ENCODE data around the gene SLC6A19. TPM values are rescaled to one million over a fixed set of nuclear protein-coding genes. Genes with fewer than 3 reads are reported as not detected.
A peak's percentile ranks its signal among the peaks of the same experiment; 100 is the strongest.

SLC6A19 gene
- total and polyA plus RNA-seq, 2 of the 13 experiments (the other 11 are each of a cell fraction or from before 2014, with no cell fraction given): 0.02 TPM; not detected in 1

DNA sequence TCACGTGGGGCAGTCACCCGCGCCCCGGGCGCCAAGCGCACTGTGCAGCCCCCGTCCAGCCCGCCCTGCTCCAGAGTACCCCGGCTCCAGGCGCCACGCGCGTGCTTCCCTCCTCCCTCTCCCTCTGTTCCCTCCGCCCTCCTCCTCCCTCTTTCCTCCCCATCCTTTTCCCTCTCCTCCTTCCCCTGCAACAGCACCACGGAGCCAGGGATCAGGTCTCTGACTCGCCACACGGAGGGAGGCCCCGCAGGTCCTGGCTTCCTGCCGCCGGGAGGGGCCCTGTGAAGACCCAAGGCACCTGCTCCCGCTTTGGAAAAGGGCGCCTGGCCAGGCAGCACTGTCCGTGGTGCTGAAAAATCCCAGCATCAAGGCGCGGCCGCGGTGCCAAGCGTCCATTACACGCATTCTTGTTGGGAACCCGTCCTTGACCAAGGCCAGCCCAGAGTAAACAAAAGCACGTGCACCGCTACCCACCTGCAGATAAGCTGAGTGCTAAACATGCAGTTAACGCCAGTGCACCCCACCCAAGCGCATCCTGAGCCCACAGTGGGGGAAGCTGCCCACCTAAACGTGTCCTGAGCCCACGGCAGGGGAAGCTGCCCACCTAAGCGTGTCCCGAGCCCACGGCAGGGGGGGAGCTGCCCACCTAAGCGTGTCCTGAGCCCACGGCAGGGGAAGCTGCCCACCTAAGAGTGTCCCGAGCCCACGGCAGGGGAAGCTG is 45.5 kb downstream of the SLC6A19 start (continued):
- TF ChIP-seq ZNF530 (CRISPR knock-in tag; IDR thresholded peaks at IDR 0.05; ENCODE audit: low read depth) (no peak), ZNF564 (CRISPR knock-in tag; IDR thresholded peaks at IDR 0.05) (no peak), SP2 (CRISPR knock-in tag; IDR thresholded peaks at IDR 0.05) (no peak), CC2D1A (CRISPR knock-in tag; IDR thresholded peaks at IDR 0.05) (no peak), TMF1 (CRISPR knock-in tag; IDR thresholded peaks at IDR 0.05; ENCODE audit: low read depth) (0 out of 2 replicates have a peak, but pooled peaks have one; percentile 63), HMG20B (CRISPR knock-in tag; conservative IDR thresholded peaks at IDR 0.05) (no peak), ZNF121 (CRISPR knock-in tag; IDR thresholded peaks at IDR 0.05) (no peak), POGZ (CRISPR knock-in tag; IDR thresholded peaks at IDR 0.05) (no peak), ARNT2 (CRISPR knock-in tag; IDR thresholded peaks at IDR 0.05; ENCODE audit: low read depth) (peak; percentile 83), STAT5B (CRISPR knock-in tag; IDR thresholded peaks at IDR 0.05) (peak; percentile 70; the same call in 1 of the 2 replicates), ZSCAN12 (CRISPR knock-in tag; IDR thresholded peaks at IDR 0.05) (peak; percentile 85; the same call in 1 of the 2 replicates)
- TF ChIP-seq, protein P1, sequence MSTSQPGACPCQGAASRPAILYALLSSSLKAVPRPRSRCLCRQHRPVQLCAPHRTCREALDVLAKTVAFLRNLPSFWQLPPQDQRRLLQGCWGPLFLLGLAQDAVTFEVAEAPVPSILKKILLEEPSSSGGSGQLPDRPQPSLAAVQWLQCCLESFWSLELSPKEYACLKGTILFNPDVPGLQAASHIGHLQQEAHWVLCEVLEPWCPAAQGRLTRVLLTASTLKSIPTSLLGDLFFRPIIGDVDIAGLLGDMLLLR (CRISPR knock-in tag; IDR thresholded peaks at IDR 0.05): peak; percentile 80
- TF ChIP-seq, protein P2, sequence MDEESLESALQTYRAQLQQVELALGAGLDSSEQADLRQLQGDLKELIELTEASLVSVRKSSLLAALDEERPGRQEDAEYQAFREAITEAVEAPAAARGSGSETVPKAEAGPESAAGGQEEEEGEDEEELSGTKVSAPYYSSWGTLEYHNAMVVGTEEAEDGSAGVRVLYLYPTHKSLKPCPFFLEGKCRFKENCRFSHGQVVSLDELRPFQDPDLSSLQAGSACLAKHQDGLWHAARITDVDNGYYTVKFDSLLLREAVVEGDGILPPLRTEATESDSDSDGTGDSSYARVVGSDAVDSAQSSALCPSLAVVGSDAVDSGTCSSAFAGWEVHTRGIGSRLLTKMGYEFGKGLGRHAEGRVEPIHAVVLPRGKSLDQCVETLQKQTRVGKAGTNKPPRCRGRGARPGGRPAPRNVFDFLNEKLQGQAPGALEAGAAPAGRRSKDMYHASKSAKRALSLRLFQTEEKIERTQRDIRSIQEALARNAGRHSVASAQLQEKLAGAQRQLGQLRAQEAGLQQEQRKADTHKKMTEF (CRISPR knock-in tag; IDR thresholded peaks at IDR 0.05): 0 out of 2 replicates have a peak, but pooled peaks have one; percentile 41
- TF ChIP-seq, protein P3, sequence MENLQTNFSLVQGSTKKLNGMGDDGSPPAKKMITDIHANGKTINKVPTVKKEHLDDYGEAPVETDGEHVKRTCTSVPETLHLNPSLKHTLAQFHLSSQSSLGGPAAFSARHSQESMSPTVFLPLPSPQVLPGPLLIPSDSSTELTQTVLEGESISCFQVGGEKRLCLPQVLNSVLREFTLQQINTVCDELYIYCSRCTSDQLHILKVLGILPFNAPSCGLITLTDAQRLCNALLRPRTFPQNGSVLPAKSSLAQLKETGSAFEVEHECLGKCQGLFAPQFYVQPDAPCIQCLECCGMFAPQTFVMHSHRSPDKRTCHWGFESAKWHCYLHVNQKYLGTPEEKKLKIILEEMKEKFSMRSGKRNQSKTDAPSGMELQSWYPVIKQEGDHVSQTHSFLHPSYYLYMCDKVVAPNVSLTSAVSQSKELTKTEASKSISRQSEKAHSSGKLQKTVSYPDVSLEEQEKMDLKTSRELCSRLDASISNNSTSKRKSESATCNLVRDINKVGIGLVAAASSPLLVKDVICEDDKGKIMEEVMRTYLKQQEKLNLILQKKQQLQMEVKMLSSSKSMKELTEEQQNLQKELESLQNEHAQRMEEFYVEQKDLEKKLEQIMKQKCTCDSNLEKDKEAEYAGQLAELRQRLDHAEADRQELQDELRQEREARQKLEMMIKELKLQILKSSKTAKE (CRISPR knock-in tag; IDR thresholded peaks at IDR 0.05; ENCODE audit: borderline replicate concordance): no peak
- TF ChIP-seq, protein P4, sequence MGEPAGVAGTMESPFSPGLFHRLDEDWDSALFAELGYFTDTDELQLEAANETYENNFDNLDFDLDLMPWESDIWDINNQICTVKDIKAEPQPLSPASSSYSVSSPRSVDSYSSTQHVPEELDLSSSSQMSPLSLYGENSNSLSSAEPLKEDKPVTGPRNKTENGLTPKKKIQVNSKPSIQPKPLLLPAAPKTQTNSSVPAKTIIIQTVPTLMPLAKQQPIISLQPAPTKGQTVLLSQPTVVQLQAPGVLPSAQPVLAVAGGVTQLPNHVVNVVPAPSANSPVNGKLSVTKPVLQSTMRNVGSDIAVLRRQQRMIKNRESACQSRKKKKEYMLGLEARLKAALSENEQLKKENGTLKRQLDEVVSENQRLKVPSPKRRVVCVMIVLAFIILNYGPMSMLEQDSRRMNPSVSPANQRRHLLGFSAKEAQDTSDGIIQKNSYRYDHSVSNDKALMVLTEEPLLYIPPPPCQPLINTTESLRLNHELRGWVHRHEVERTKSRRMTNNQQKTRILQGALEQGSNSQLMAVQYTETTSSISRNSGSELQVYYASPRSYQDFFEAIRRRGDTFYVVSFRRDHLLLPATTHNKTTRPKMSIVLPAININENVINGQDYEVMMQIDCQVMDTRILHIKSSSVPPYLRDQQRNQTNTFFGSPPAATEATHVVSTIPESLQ (CRISPR knock-in tag; conservative IDR thresholded peaks at IDR 0.05): 0 out of 2 replicates have a peak, but pooled peaks have one; percentile 63
- TF ChIP-seq, protein P5, sequence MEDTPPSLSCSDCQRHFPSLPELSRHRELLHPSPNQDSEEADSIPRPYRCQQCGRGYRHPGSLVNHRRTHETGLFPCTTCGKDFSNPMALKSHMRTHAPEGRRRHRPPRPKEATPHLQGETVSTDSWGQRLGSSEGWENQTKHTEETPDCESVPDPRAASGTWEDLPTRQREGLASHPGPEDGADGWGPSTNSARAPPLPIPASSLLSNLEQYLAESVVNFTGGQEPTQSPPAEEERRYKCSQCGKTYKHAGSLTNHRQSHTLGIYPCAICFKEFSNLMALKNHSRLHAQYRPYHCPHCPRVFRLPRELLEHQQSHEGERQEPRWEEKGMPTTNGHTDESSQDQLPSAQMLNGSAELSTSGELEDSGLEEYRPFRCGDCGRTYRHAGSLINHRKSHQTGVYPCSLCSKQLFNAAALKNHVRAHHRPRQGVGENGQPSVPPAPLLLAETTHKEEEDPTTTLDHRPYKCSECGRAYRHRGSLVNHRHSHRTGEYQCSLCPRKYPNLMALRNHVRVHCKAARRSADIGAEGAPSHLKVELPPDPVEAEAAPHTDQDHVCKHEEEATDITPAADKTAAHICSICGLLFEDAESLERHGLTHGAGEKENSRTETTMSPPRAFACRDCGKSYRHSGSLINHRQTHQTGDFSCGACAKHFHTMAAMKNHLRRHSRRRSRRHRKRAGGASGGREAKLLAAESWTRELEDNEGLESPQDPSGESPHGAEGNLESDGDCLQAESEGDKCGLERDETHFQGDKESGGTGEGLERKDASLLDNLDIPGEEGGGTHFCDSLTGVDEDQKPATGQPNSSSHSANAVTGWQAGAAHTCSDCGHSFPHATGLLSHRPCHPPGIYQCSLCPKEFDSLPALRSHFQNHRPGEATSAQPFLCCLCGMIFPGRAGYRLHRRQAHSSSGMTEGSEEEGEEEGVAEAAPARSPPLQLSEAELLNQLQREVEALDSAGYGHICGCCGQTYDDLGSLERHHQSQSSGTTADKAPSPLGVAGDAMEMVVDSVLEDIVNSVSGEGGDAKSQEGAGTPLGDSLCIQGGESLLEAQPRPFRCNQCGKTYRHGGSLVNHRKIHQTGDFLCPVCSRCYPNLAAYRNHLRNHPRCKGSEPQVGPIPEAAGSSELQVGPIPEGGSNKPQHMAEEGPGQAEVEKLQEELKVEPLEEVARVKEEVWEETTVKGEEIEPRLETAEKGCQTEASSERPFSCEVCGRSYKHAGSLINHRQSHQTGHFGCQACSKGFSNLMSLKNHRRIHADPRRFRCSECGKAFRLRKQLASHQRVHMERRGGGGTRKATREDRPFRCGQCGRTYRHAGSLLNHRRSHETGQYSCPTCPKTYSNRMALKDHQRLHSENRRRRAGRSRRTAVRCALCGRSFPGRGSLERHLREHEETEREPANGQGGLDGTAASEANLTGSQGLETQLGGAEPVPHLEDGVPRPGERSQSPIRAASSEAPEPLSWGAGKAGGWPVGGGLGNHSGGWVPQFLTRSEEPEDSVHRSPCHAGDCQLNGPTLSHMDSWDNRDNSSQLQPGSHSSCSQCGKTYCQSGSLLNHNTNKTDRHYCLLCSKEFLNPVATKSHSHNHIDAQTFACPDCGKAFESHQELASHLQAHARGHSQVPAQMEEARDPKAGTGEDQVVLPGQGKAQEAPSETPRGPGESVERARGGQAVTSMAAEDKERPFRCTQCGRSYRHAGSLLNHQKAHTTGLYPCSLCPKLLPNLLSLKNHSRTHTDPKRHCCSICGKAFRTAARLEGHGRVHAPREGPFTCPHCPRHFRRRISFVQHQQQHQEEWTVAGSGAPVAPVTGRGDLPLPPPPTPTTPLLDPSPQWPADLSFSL (CRISPR knock-in tag; IDR thresholded peaks at IDR 0.05): no peak

Measured in HepG2 (cell line).